ENCODE data around the gene TRRAP.
"Not testable (repeated sequence)": the region's sequence is repeated elsewhere in the genome, so short reads cannot be mapped to it uniquely, and the experiment has no call there.

TRRAP gene

GRCh38 chr7:98878365-98879197, at the start of gene TRRAP:
TSS of gene TRRAP (plus strand) at chr7:98878532. CDS start at chr7:98881151, 2,619 bp downstream.
- peak; percentile 77 for DNase-seq (ENCODE audit: low spot score)

- no peak for DNase-seq (ENCODE audit: low spot score)
Observed at GRCh38 chr7:98830972-98831548, 47.3 kb upstream of the TRRAP start.

GRCh38 chr7:98831641-98832221, 46.6 kb upstream of the TRRAP start:
- peak; percentile 26 for DNase-seq (ENCODE audit: low spot score)

GRCh38 chr7:98833022-98833421, 45.3 kb upstream of the TRRAP start:
- DNase-seq (ENCODE audit: low spot score): no peak

GRCh38 chr7:98834949-98835348, 43.4 kb upstream of the TRRAP start:
- DNase-seq (ENCODE audit: low spot score): no peak

GRCh38 chr7:98836811-98837629, 41.3 kb upstream of the TRRAP start:
- DNase-seq (ENCODE audit: low spot score): peak; percentile 29

GRCh38 chr7:98837630-98837972, 40.7 kb upstream of the TRRAP start:
- DNase-seq (ENCODE audit: low spot score): no peak

GRCh38 chr7:98840096-98840495, 38.2 kb upstream of the TRRAP start:
- DNase-seq (ENCODE audit: low spot score): no peak

- no peak for DNase-seq (ENCODE audit: low spot score)
Observed at GRCh38 chr7:98840722-98841121, 37.6 kb upstream of the TRRAP start.

- DNase-seq (ENCODE audit: low spot score): peak; percentile 48
Observed at GRCh38 chr7:98841179-98841997, 36.9 kb upstream of the TRRAP start.

- DNase-seq (ENCODE audit: low spot score): not testable (repeated sequence)
Observed at GRCh38 chr7:98842552-98842951, 35.8 kb upstream of the TRRAP start.

- DNase-seq (ENCODE audit: low spot score): no peak
Observed at GRCh38 chr7:98848918-98849317, 29.4 kb upstream of the TRRAP start.

GRCh38 chr7:98852826-98853225, 25.5 kb upstream of the TRRAP start:
- no peak for DNase-seq (ENCODE audit: low spot score)

GRCh38 chr7:98855610-98856422, 22.5 kb upstream of the TRRAP start:
- no peak for DNase-seq (ENCODE audit: low spot score)

GRCh38 chr7:98860071-98860470, 18.3 kb upstream of the TRRAP start:
- DNase-seq (ENCODE audit: low spot score): no peak

- DNase-seq (ENCODE audit: low spot score): no peak
Observed at GRCh38 chr7:98862203-98862602, 16.1 kb upstream of the TRRAP start.

GRCh38 chr7:98862716-98863420, 15.5 kb upstream of the TRRAP start:
- DNase-seq (ENCODE audit: low spot score): no peak

GRCh38 chr7:98863601-98864000, 14.7 kb upstream of the TRRAP start:
- DNase-seq (ENCODE audit: low spot score): no peak

- no peak for DNase-seq (ENCODE audit: low spot score)
Observed at GRCh38 chr7:98864731-98865453, 13.4 kb upstream of the TRRAP start.
